SK-N-MC (cell line): Measurements from ENCODE around the gene TIGD3.

Source experiments
- DNase-seq: peaks from one replicate; pipeline ENCODE4 v3.0.0-alpha.2; 2011; ENCODE audit warnings: low read depth, low spot score
- H3K27ac ChIP-seq: fragments of 200-600 bp; sonication (generic); 2 replicates; pipeline ENCODE4 v1.5.1; 2016; ENCODE audit warnings: mixed run types
- H3K36me3 ChIP-seq: fragments of 200-600 bp; sonication (generic); 2 replicates; pipeline ENCODE4 v1.6.1; 2017; ENCODE audit warnings: antibody characterized with exemption, low read length, mixed read lengths; ENCODE audit not compliant: insufficient read depth
- H3K4me3 ChIP-seq: fragments of 200-600 bp; sonication (generic); 2 replicates; pipeline ENCODE4 v1.5.1; 2016
- H3K9ac ChIP-seq: fragments of 200-600 bp; sonication (generic); 2 replicates; pipeline ENCODE4 v1.8.0; 2017; ENCODE audit warnings: mixed run types, mixed read lengths; ENCODE audit not compliant: insufficient read length
- H3K9me3 ChIP-seq: fragments of 200-600 bp; sonication (generic); 2 replicates; pipeline ENCODE4 v1.6.1; 2017; ENCODE audit warnings: low read depth, mild to moderate bottlenecking, antibody characterized with exemption, low read length, moderate library complexity, mixed read lengths
- EZH2 ChIP-seq: fragments of 200-600 bp; sonication (generic); IDR thresholded peaks from one replicate; pipeline ENCODE4 v1.6.1; 2017; ENCODE audit warnings: antibody characterized with exemption
- FOXP2 ChIP-seq: optimal IDR thresholded peaks from 2 replicates; pipeline ENCODE3; 2011; ENCODE audit warnings: mild to moderate bottlenecking, moderate library complexity; ENCODE audit not compliant: insufficient read depth; ENCODE audit errors: extremely low read length, control extremely low read depth
- POLR2AphosphoS5 ChIP-seq: IDR thresholded peaks from 2 replicates; pipeline ENCODE4 v1.6.1; 2012; ENCODE audit warnings: mild to moderate bottlenecking, low read depth, low read length, borderline replicate concordance

The TIGD3 gene

DNA sequence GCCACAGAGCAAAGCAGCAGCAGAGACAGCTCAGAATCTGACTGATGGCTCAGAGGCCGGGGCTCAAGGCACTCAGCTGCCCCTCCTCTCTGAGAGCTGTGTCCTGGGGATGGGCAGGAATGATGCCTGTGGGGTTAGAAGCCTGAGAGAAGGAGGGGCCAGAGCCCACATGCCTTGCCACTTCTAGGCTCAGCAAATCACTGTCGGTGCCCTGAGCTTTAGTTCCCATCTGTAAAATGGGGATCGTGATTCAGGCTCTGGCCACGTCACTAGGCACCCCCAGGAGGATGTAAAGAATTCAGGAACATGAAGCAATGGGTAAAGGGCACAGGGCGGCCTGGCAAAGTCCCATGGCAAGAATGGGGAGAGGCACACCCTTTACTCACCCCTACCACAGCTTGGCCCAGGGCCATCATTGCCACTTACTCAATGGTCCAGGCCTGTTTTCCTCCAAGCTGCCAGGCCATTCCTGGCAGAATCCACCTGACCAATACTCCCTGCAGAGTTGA is 43.3 kb upstream of the TIGD3 start:
- H3K9me3 ChIP-seq: no peaks in the 10 kb centered on the region
- no peaks in the 10 kb centered on the region for H3K36me3 ChIP-seq
- no peak overlapping the region for H3K4me3 ChIP-seq
- no peak overlapping the region for H3K9ac ChIP-seq
- no peak overlapping the region for H3K27ac ChIP-seq
- DNase-seq: no peak
- TF ChIP-seq FOXP2 (no peak), EZH2 (no peak), POLR2AphosphoS5 (no peak)

GRCh38 chr11:65314501-65315203 is 39.9 kb upstream of the TIGD3 start, which contains the start of gene CDC42EP2:
Gene CDC42EP2 (plus strand): TSS chr11:65314866. CDS start chr11:65320899, 6,033 bp downstream.
- no peak for TF ChIP-seq FOXP2
- TF ChIP-seq POLR2AphosphoS5: peak; percentile 42; the same call in 1 of the 2 replicates
- H3K4me3 ChIP-seq: peak within 1 kb of the TSS; percentile 97
- H3K36me3 ChIP-seq: no peaks in the 10 kb centered on the region
- H3K9ac ChIP-seq: peak within 1 kb of the TSS; percentile 82
- H3K27ac ChIP-seq: no peak within 1 kb of the TSS
- DNase-seq: no peak
- H3K9me3 ChIP-seq: no peaks in the 10 kb centered on the region

DNA sequence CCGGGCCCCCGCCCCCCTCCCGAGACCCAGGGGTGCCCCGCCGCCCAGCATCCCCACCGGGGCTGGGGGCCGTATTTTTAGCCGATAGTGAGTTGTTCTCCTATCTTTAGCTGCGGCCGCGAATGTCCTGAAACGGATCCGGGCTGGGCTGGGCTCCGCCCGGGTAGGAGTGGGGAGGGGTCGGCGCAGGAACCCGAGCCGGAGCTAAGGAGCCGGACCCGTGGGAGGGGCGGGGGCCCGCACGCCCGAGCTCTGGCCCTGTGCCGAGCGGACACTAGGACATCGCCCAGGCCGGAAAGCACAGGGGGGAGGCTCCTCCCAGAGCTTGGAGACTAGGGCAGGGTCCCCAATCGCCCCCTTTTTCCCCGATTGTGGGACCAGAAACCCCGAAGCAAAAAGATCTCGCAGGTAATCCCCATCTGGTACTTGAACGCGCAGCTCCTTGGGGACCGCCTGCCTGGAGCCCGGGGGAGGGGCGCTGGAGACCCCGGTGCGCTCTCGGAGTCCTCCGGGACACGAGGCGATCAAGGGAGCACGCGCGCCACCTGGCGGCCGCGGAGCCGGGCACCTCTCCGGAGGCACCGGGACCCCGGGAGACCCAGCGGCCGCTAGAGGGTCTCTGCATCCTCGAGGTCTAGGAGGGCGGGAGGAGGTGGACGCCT is 39.2 kb upstream of the TIGD3 start:
- Histone ChIP-seq H3K9ac (peak overlapping the region; percentile 82), H3K27ac (no peak overlapping the region), H3K4me3 (peak overlapping the region; percentile 97), H3K36me3 (no peaks in the 10 kb centered on the region), H3K9me3 (no peaks in the 10 kb centered on the region)
- TF ChIP-seq EZH2 (no peak), POLR2AphosphoS5 (no peak; the same call in 1 of the 2 replicates), FOXP2 (no peak)
- no peak for DNase-seq

- Histone ChIP-seq H3K4me3 (peak overlapping the region; percentile 97), H3K9ac (peak overlapping the region; percentile 82), H3K36me3 (no peaks in the 10 kb centered on the region), H3K27ac (no peak overlapping the region), H3K9me3 (no peaks in the 10 kb centered on the region)
- DNase-seq: no peak
- TF ChIP-seq POLR2AphosphoS5 (no peak), FOXP2 (no peak), EZH2 (no peak)
These were observed 38.7 kb upstream of the TIGD3 start for GRCh38 chr11:65315866-65316226.

DNA sequence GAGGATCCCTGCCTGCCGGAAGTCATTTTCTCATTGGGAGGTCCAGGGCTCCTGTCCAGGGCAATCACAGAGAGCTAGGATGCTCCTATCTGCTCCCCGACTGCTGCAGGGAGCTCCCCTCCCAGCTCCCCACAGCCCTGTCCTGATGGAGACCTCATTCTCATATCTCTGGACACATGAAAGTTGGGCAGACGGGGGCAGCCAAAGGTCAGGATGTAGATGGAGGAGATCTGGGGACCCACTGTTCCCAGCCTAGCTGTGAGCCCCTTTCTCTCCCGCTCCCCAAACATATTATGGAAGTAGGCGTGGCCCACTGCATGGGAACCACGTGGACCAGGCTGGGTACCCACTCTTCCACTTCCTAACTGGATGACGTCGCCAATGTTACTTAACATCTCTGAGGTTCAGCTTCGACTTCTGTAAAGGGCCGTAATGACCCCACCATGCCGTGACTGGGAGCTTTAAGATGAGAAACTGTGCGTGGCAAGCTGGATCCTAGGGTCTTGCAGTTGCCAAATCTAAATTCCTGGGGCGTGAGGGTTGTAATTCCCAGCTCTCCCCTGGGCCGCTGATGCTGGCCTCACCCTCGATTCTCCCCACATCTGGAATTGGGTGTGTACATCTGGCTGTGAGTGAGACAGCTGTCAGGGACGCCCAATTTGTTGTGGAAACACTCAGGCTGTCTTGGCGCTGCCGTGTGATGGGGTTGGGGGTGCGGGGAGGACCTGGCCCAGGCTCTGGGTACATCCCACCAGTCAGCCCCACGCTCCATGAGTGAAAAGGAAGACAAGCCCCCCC is 38.1 kb upstream of the TIGD3 start:
- Histone ChIP-seq H3K9ac (no peak overlapping the region), H3K9me3 (no peaks in the 10 kb centered on the region), H3K36me3 (no peaks in the 10 kb centered on the region), H3K4me3 (peak overlapping the region; percentile 97), H3K27ac (no peak overlapping the region)
- TF ChIP-seq EZH2 (no peak), FOXP2 (no peak), POLR2AphosphoS5 (no peak)
- DNase-seq: no peak

GRCh38 chr11:65317025-65317786 is 37.3 kb upstream of the TIGD3 start:
- no peak overlapping the region for H3K9ac ChIP-seq
- H3K27ac ChIP-seq: peak overlapping the region; percentile 53; the same call in 1 of the 2 replicates
- no peak for DNase-seq
- H3K36me3 ChIP-seq: no peaks in the 10 kb centered on the region
- no peak overlapping the region for H3K4me3 ChIP-seq
- TF ChIP-seq POLR2AphosphoS5 (no peak), EZH2 (no peak), FOXP2 (no peak)
- H3K9me3 ChIP-seq: no peaks in the 10 kb centered on the region

GRCh38 chr11:65320386-65321075 is 34.0 kb upstream of the TIGD3 start:
- no peak overlapping the region for H3K27ac ChIP-seq
- H3K4me3 ChIP-seq: no peak overlapping the region
- H3K36me3 ChIP-seq: no peaks in the 10 kb centered on the region
- H3K9me3 ChIP-seq: no peaks in the 10 kb centered on the region
- TF ChIP-seq FOXP2: no peak
- H3K9ac ChIP-seq: no peak overlapping the region
- DNase-seq: no peak
